Ovary (tissue), 9 donors: ENCODE results near the gene POLR2J. TPM values are rescaled to one million over a fixed set of nuclear protein-coding genes. Genes with fewer than 3 reads are reported as not detected.

ENCODE experiments used
- DNase-seq, 5 donors: peaks; one replicate each; pipeline ENCODE4 v3.0.0-alpha.2; 2019 to 2020
- H3K27ac ChIP-seq, 2 donors: fragments of 200-600 bp; one replicate each; pipeline versions ENCODE4 v1.5.1 to v1.8.0; 2019 to 2022
- H3K27me3 ChIP-seq: fragments of 200-600 bp; one replicate; pipeline ENCODE4 v1.8.0; 2022
- H3K36me3 ChIP-seq: fragments of 200-600 bp; sonication (generic); one replicate; pipeline ENCODE4 v1.5.1; 2019
- H3K4me1 ChIP-seq: one replicate; pipeline ENCODE4 v1.8.1; 2013; ENCODE audit warnings: mild to moderate bottlenecking, moderate library complexity; ENCODE audit not compliant: insufficient read depth
- H3K4me3 ChIP-seq: fragments of 200-600 bp; sonication (generic); one replicate; pipeline ENCODE4 v1.5.1; 2017
- H3K9me3 ChIP-seq, 2 donors: fragments of 200-600 bp in 1 of 2; sonication (generic) in 1 of 2; one replicate each; pipeline versions ENCODE4 v1.5.1 to v1.8.1; 2013 to 2019; ENCODE audit warnings: mild to moderate bottlenecking in 1 of 2, moderate library complexity in 1 of 2
- EP300 ChIP-seq: sonication (generic); formaldehyde crosslinking; IDR thresholded peaks from one replicate; pipeline ENCODE4 v1.6.1; 2017; ENCODE audit warnings: antibody characterized with exemption
- POLR2A ChIP-seq: fragments of 450-650 bp; IDR thresholded peaks from one replicate; pipeline ENCODE4 v1.6.1; 2017; ENCODE audit warnings: antibody characterized with exemption, mild to moderate bottlenecking, moderate library complexity
- WGBS, 3 donors: extraction: QIAGEN DNeasy Blood & Tissue Kit in 1 of 3; methylation state at CpG; one replicate each; pipeline versions ENCODE4 v1.1.5 to v1.1.7; 2013 to 2017; 5-methylcytosine and 5-hydroxymethylcytosine counted together
- intact Hi-C, 4 donors: fragments of 100-400 bp; cut with DNase I; formaldehyde crosslinking; loops; one replicate each; pipeline versions ENCODE4 v1.11.0 to v1.15.1; 2022 to 2023
- polyA plus RNA-seq, 2 donors: library from polyadenylated mRNA; stranded (reverse); fragments of 200-250 nt in 1 of 2; fragments of 350-450 nt in 1 of 2; fragmentation: Illumina TruSeq in 1 of 2; extraction: RNeasy Lipid Tissue Mini Kit (QIAGEN cat#74804) in 1 of 2; gene quantifications; one replicate each; pipeline ENCODE4 v1.2.3, GENCODE V29; 2013 to 2014
- total RNA-seq, 7 donors: library from RNA; depleted of rRNA in 2 of 7; stranded (reverse); fragments of >200 nt in 2 of 7; fragmentation: NEBNext Ultra II Directional in 3 of 7; extraction: Animal tissue kit (Norgen Biotek cat#: 25700) in 3 of 7; gene quantifications; one replicate each; pipeline versions ENCODE4 v1.1.0 to v1.2.4, GENCODE V29; 2016 to 2023
- TF ChIP-seq, protein P1 (sequence below), 3 donors: fragments of 450-650 bp in 2 of 3; fragments of 200-600 bp in 1 of 3; IDR thresholded peaks; one replicate each; pipeline versions ENCODE4 v1.5.1 to v1.8.0; 2016 to 2022; ENCODE audit warnings: antibody characterized with exemption in 3 of 3, mild to moderate bottlenecking in 1 of 3
- donor health status: DM: no; HTN: no; CAD: no; lungs with moderate emphysema.
- donor health status: DM: no; HTN: no; CAD: no.
- donor health status: Bipolar disorder and iron deficiency.
- donor health status: DM: yes; HTN: yes; CAD: no.
- donor health status: DM: no; HTN: no; CAD: no.
- donor health status: DM: yes; HTN: yes; CAD: no.

POLR2J gene
- total and polyA plus RNA-seq, 9 donors = 17.7 to 77.1 (median 41.9) TPM

DNA sequence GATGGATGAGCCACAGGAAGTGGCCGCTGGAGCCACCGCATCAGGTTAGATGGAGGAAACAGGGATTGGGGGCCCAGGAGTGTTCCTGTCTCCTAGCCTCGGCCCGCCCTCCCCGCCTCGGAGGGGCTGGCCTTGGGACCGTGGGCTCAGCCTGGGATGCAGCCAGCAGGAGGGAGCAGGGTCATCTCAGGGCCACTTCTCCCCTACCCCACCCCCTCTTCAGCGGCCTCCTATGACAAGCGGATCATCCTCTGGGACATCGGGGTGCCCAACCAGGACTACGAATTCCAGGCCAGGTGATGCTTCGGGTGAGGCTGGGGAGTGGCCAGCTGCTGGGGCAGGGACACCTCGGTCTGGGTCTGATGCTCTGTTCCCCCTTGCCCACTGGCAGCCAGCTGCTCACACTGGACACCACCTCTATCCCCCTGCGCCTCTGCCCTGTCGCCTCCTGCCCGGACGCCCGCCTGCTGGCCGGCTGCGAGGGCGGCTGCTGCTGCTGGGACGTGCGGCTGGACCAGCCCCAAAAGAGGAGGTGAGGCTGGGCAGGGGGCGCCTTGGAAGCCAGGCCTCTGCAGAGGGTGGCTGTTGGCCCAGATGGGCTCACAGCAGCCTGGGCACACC, 9.3 kb downstream of the POLR2J start:
- DNase-seq = peak in 2 of 5 donors; percentile 26 to 38
- H3K36me3 ChIP-seq = no peaks in the 10 kb centered on the region
- H3K9me3 ChIP-seq = no peaks in the 10 kb centered on the region
- intact Hi-C loops = no loop called here
- H3K27ac ChIP-seq = no peak overlapping the region
- WGBS, 3 donors = 77 to 85% (median 77%) methylated on average over 23 to 24 of the region's 24 CpGs
- TF ChIP-seq POLR2A (no peak), EP300 (no peak)
- TF ChIP-seq, protein P1, sequence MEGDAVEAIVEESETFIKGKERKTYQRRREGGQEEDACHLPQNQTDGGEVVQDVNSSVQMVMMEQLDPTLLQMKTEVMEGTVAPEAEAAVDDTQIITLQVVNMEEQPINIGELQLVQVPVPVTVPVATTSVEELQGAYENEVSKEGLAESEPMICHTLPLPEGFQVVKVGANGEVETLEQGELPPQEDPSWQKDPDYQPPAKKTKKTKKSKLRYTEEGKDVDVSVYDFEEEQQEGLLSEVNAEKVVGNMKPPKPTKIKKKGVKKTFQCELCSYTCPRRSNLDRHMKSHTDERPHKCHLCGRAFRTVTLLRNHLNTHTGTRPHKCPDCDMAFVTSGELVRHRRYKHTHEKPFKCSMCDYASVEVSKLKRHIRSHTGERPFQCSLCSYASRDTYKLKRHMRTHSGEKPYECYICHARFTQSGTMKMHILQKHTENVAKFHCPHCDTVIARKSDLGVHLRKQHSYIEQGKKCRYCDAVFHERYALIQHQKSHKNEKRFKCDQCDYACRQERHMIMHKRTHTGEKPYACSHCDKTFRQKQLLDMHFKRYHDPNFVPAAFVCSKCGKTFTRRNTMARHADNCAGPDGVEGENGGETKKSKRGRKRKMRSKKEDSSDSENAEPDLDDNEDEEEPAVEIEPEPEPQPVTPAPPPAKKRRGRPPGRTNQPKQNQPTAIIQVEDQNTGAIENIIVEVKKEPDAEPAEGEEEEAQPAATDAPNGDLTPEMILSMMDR (IDR thresholded peaks at IDR 0.05) = no peak
- H3K27me3 ChIP-seq = no peaks in the 10 kb centered on the region
- peaks cover 7% of the 10 kb centered on the region for H3K4me1 ChIP-seq
- no peak overlapping the region for H3K4me3 ChIP-seq

DNA sequence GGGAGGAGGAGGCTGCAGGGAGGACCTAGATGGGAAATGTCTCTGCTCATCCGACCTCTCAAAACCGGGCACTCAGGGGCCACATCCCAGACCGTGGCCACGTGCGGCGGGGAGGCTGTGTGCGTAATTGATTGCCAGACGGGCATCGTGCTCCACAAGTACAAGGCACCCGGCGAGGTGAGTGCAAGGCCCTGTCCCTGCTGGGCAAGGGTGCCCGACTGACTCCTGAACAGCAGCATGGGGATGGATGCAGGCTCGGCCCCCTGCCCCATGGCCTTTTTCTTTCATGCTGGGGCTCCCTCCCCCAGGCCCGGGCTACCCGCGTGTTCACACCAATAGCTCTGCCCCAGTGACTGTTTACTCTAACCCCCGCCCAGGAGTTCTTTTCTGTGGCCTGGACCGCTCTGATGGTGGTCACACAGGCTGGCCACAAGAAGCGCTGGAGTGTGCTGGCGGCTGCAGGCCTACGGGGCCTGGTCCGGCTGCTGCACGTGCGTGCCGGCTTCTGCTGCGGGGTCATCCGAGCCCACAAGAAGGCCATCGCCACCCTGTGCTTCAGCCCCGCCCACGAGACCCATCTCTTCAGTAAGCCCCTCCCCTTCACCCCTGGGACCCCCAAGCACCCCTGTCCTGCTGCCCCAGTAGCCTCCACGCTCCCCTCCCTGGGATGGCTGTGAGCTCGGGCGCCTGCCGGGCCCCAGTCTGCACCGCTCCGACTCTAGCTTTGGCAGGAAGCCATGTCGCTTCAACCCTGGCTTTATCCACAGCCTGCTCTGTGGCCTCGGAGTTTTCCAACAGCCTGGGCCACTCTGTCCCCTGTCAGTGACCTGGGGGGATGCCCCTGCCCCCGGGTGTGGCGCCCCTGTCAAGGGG, 10.0 kb downstream of the POLR2J start:
- Histone ChIP-seq H3K4me1 (peaks cover 13% of the 10 kb centered on the region), H3K27ac (no peak overlapping the region), H3K4me3 (no peak overlapping the region), H3K36me3 (no peaks in the 10 kb centered on the region), H3K9me3 (no peaks in the 10 kb centered on the region), H3K27me3 (no peaks in the 10 kb centered on the region)
- DNase-seq = peak in 2 of 5 donors; percentile 41 to 53
- intact Hi-C loops = no loop called here
- TF ChIP-seq EP300 (no peak), POLR2A (no peak)
- 73 to 88% (median 77%) methylated on average over 38 to 40 of the region's 40 CpGs for WGBS, 3 donors

DNA sequence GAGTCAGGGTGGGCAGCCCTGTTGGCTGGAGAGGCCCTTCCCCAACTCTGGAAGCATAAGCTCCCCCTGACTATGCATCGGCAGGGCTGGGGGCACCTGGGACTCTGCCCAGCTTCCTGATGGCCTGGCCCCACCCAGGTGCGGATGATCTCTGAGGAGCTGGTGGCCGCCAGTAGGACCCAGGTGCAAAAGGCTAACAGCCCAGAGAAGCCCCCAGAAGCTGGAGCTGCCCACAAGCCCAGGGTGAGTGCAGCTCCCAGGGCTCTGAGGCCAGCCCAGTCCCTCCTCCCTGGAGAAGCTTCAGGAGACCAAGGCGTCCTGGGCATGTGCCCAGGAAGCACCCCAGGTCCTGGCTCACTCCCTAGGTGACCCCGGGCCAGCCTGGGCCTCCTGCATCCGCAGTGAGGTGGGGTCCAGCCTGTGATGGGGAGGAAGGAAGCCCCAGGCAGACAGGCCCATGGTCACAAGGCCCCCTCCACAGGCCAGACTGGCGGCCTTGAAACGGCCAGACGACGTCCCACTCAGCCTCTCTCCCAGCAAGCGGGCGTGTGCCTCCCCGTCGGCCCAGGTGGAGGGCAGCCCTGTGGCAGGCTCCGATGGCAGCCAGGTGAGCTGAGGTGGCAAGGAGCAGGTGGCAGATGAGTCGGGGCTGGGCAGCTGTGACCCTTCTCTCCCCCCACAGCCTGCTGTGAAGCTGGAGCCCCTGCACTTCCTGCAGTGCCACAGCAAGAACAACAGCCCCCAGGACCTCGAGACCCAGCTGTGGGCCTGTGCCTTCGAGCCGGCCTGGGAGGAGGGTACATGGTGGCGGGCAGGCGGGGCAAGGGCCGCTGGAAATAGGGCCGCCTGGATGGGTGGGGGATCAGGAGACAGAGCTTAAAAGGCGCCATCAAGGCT, 10.9 kb downstream of the POLR2J start:
- no peaks in the 10 kb centered on the region for H3K9me3 ChIP-seq
- intact Hi-C loops = no loop called here
- H3K36me3 ChIP-seq = no peaks in the 10 kb centered on the region
- no peak overlapping the region for H3K27ac ChIP-seq
- TF ChIP-seq EP300 (no peak), POLR2A (no peak)
- TF ChIP-seq, protein P1 (IDR thresholded peaks at IDR 0.05) = no peak
- H3K27me3 ChIP-seq = no peaks in the 10 kb centered on the region
- H3K4me1 ChIP-seq = peaks cover 14% of the 10 kb centered on the region
- peak in 2 of 5 donors; percentile 28 to 38 for DNase-seq
- 72 to 86% (median 82%) methylated on average over 23 to 24 of the region's 24 CpGs for WGBS, 3 donors
- no peak overlapping the region for H3K4me3 ChIP-seq

DNA sequence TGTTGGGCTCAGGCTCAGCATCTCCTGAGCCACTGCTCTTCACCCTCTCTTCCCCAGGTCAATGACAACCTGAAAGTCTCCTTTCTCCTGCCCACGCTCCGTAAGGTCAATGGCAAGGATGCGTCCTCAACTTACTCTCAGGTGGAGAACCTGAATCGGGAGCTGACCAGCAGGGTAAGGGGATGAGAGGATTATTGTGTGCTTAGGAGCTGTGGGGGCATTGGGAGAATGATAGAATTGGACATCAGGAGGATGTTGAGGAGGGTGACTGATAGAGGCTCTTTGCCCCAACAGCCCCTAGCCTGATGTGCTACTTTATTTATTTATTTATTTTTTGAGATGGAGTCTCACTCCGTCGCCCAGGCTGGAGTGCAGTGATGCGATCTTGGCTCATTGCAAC, 12.6 kb downstream of the POLR2J start:
- TF ChIP-seq EP300 = no peak
- no peak for TF ChIP-seq POLR2A
- TF ChIP-seq, protein P1 (IDR thresholded peaks at IDR 0.05) = no peak
- intact Hi-C loops = no loop called here
- H3K4me3 ChIP-seq = no peak overlapping the region

More for the DNA sequence above, 12.6 kb downstream of the POLR2J start:
- Histone ChIP-seq H3K9me3 (no peaks in the 10 kb centered on the region), H3K36me3 (no peaks in the 10 kb centered on the region), H3K27ac (no peak overlapping the region), H3K27me3 (no peaks in the 10 kb centered on the region), H3K4me1 (peaks cover 14% of the 10 kb centered on the region)
- 92 to 95% (median 95%) methylated on average over 7 of the region's 7 CpGs for WGBS, 3 donors
- DNase-seq = no peak
